Tibial nerve (tissue), 4 donors: ENCODE measurements around the gene S100PBP. TPM values are rescaled to one million over a fixed set of nuclear protein-coding genes. Genes with fewer than 3 reads are reported as not detected.
A peak's percentile ranks its signal among the peaks of the same experiment; 100 is the strongest.
"Not testable (repeated sequence)": the region's sequence is repeated elsewhere in the genome, so short reads cannot be mapped to it uniquely, and the experiment has no call there.

ENCODE experiments used
- DNase-seq, 2 donors: peaks; one replicate each; pipeline ENCODE4 v3.0.0-alpha.2; 2019; ENCODE audit warnings: low spot score in 2 of 2
- H3K27ac ChIP-seq, 4 donors: fragments of 200-600 bp; sonication (generic) in 3 of 4; one replicate each; pipeline ENCODE4 v1.5.1; 2017 to 2019; ENCODE audit warnings: mild to moderate bottlenecking in 1 of 4
- H3K27me3 ChIP-seq, 2 donors: fragments of 200-600 bp; sonication (generic) in 1 of 2; one replicate each; pipeline versions ENCODE4 v1.5.1 to v1.6.0; 2017 to 2019
- H3K36me3 ChIP-seq, 3 donors: fragments of 200-600 bp; sonication (generic); one replicate each; pipeline ENCODE4 v1.5.1; 2018 to 2019
- H3K4me1 ChIP-seq, 4 donors: fragments of 200-600 bp; sonication (generic) in 3 of 4; one replicate each; pipeline ENCODE4 v1.5.1; 2017 to 2019
- H3K4me3 ChIP-seq, 4 donors: fragments of 200-600 bp; sonication (generic) in 3 of 4; one replicate each; pipeline ENCODE4 v1.5.1; 2017 to 2019; ENCODE audit warnings: mild to moderate bottlenecking in 1 of 4, moderate library complexity in 1 of 4
- H3K9me3 ChIP-seq, 4 donors: fragments of 200-600 bp; sonication (generic) in 3 of 4; one replicate each; pipeline ENCODE4 v1.5.1; 2017 to 2019
- EP300 ChIP-seq, 2 donors: sonication (generic); formaldehyde crosslinking; IDR thresholded peaks; one replicate each; pipeline ENCODE4 v1.6.1; 2017; ENCODE audit warnings: antibody characterized with exemption in 2 of 2, mild to moderate bottlenecking in 1 of 2
- POLR2A ChIP-seq, 2 donors: fragments of 450-650 bp; IDR thresholded peaks; one replicate each; pipeline ENCODE4 v1.6.1; 2017; ENCODE audit warnings: antibody characterized with exemption in 2 of 2, mild to moderate bottlenecking in 2 of 2, moderate library complexity in 2 of 2
- WGBS, 2 donors: methylation state at CpG; one replicate each; pipeline ENCODE4 v1.1.5; 2018; 5-methylcytosine and 5-hydroxymethylcytosine counted together
- total RNA-seq, 4 donors: library from RNA; depleted of rRNA; stranded (reverse); fragments of >200 nt; gene quantifications; one replicate each; pipeline ENCODE4 v1.1.0, GENCODE V29; 2016
- TF ChIP-seq, protein P1 (sequence below), 5 experiments: fragments of 200-600 bp in 3 of 5; fragments of 450-650 bp in 2 of 5; sonication (generic) in 3 of 5; IDR thresholded peaks; one replicate each; pipeline ENCODE4 v1.5.1; 2016 to 2019; ENCODE audit warnings: antibody characterized with exemption in 5 of 5, mild to moderate bottlenecking in 3 of 5, moderate library complexity in 2 of 5

Gene S100PBP
- total RNA-seq, 4 donors from 2014 or later, result 24.0 to 55.5 (median 33.4) TPM

DNA sequence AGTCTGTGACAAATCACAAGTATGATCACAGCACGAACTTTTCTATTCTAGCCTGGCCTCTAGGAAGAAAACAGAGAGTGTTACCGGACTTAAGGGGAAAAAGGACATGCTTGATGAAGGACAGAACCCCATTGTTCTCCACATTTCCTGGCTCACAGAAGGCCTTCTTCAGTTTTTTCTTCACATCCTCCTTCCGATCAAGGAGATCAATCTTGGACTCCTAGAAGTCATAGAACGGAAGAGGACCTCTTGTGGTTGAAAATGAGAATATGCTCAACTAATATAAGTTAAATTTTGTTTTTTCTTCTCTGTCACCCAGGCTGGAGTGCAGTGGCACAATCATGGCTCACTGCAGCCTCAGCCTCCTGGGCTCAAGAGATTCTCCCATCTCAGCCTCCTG lies 30.6 kb upstream of the S100PBP start:
- H3K36me3 ChIP-seq, result peaks cover 0 to 87% (median 6%) of the 10 kb centered on the region in 3 donors

DNA sequence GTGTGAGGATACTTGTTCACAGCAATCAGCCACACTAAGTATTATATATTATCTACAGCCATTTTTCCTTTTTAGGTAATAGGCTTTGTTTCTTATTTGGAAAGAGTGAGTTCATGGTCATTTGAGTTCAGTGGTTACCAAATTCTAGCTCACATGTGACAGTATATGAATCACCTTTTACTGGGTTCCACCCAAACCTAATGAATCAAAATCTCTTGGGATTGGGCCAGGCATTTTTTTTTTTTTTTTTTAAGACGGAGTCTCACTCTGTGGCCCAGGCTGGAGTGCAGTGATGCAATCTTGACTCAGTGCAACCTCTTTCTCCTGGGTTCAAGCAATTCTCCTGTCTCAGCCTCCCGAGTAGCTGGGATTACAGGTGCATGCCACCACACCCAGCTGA lies 28.1 kb upstream of the S100PBP start:
- WGBS, 2 donors, result 71 to 74% methylated on average over 2 of the region's 2 CpGs
- H3K9me3 ChIP-seq, H3K4me1 ChIP-seq, H3K27me3 ChIP-seq, DNase-seq, H3K4me3 ChIP-seq: not testable (repeated sequence)
- peak overlapping the region in 1 of 4 donors; percentile 47 for H3K27ac ChIP-seq
- peaks cover 0 to 87% (median 0%) of the 10 kb centered on the region in 3 donors for H3K36me3 ChIP-seq

More for the DNA sequence above, 30.6 kb upstream of the S100PBP start:
- DNase-seq, result no peak
- TF ChIP-seq EP300 (IDR thresholded peaks at IDR 0.05) (no peak), POLR2A (IDR thresholded peaks at IDR 0.05) (no peak)
- TF ChIP-seq, protein P1, sequence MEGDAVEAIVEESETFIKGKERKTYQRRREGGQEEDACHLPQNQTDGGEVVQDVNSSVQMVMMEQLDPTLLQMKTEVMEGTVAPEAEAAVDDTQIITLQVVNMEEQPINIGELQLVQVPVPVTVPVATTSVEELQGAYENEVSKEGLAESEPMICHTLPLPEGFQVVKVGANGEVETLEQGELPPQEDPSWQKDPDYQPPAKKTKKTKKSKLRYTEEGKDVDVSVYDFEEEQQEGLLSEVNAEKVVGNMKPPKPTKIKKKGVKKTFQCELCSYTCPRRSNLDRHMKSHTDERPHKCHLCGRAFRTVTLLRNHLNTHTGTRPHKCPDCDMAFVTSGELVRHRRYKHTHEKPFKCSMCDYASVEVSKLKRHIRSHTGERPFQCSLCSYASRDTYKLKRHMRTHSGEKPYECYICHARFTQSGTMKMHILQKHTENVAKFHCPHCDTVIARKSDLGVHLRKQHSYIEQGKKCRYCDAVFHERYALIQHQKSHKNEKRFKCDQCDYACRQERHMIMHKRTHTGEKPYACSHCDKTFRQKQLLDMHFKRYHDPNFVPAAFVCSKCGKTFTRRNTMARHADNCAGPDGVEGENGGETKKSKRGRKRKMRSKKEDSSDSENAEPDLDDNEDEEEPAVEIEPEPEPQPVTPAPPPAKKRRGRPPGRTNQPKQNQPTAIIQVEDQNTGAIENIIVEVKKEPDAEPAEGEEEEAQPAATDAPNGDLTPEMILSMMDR (IDR thresholded peaks at IDR 0.05), result peak in 4 of 5 experiments; percentile 8 to 51 (median 33)
- H3K4me3 ChIP-seq, result no peak overlapping the region
- H3K27me3 ChIP-seq, result no peaks in the 10 kb centered on the region
- H3K9me3 ChIP-seq, result no peaks in the 10 kb centered on the region
- peak overlapping the region in 1 of 4 donors; percentile 33 for H3K27ac ChIP-seq
- 28 to 38% methylated on average over 4 of the region's 4 CpGs for WGBS, 2 donors
- H3K4me1 ChIP-seq, result peaks cover 0 to 10% (median 0%) of the 10 kb centered on the region in 4 donors

DNA sequence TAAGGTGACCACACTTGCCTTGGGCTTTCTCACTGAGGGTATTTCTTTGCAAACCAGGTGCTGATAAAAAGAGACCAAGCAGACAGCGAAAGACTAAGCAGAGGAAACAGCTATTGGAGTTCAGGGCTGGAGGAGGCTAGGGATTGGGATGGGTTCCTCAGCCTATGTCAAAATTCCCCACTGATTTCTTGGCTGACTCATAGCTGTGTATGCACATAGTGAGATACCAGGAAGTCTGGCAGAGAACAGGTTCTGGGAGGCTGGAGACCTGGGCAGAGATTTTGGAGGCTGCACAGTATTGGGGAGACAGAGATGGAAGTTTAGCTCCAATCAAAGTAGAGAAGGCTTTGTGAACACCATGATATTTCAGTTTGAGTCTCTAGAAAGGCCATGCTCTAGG lies 25.6 kb upstream of the S100PBP start:
- no peaks in the 10 kb centered on the region for H3K9me3 ChIP-seq
- H3K27me3 ChIP-seq, result no peaks in the 10 kb centered on the region
- 94 to 96% methylated on average over 1 of the region's 1 CpG for WGBS, 2 donors
- H3K36me3 ChIP-seq, result peaks cover 0 to 87% (median 3%) of the 10 kb centered on the region in 3 donors
- TF ChIP-seq, protein P1 (IDR thresholded peaks at IDR 0.05), result no peak
- TF ChIP-seq EP300 (IDR thresholded peaks at IDR 0.05), result no peak
- TF ChIP-seq POLR2A (IDR thresholded peaks at IDR 0.05), result no peak
- H3K27ac ChIP-seq, result no peak overlapping the region
- no peak for DNase-seq
- no peak overlapping the region for H3K4me3 ChIP-seq
- peaks cover 0 to 3% (median 0%) of the 10 kb centered on the region in 4 donors for H3K4me1 ChIP-seq

DNA sequence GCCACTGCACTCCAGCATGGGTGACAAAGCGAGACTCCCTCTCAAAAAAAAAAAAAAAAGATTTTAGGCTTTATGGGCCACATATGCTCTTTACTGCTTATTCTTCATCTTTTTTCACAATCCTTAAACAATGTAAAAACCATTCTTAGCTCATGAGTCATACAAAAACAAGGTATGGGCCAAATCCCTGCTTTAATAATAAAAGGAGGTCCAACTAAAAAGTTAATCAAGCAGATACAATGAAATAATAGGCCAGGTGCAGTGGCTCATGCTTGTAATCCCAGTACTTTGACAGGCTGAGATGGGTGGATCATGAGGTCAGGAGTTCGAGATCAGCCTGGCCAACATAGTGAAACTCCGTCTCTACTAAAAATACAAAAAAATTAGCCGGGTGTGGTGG lies 21.7 kb upstream of the S100PBP start:
- H3K27ac ChIP-seq, H3K9me3 ChIP-seq, H3K4me1 ChIP-seq, H3K27me3 ChIP-seq, DNase-seq, H3K4me3 ChIP-seq: not testable (repeated sequence)
- peaks cover 0 to 95% (median 10%) of the 10 kb centered on the region in 3 donors for H3K36me3 ChIP-seq
- 86 to 90% methylated on average over 4 of the region's 4 CpGs for WGBS, 2 donors

DNA sequence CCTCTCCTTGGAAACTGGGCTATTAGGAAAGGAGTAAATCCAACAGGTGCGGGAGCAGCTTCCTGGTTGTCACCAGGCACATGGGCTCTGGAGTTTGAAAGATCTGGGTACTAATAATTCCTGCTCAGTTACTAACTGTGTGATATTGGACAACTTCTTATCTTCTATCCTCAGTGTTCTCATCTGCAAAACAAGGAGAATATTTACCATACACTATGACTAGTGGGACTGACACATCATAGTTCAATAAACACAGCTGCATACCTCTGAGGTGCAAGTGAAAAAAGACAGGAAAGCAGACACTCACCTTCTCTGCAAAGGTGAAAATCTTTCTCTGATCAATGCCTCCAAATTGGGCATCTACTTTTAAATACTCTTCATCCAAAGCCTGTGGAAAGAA lies 20.0 kb upstream of the S100PBP start:
- Histone ChIP-seq H3K27ac (no peak overlapping the region), H3K4me3 (no peak overlapping the region), H3K9me3 (no peaks in the 10 kb centered on the region), H3K4me1 (no peaks in the 10 kb centered on the region), H3K36me3 (peaks cover 0 to 92% (median 10%) of the 10 kb centered on the region in 3 donors), H3K27me3 (no peaks in the 10 kb centered on the region)
- TF ChIP-seq, protein P1 (IDR thresholded peaks at IDR 0.05), result no peak
- TF ChIP-seq POLR2A (IDR thresholded peaks at IDR 0.05) (no peak), EP300 (IDR thresholded peaks at IDR 0.05) (no peak)
- WGBS, 2 donors, result 93 to 95% methylated on average over 1 of the region's 1 CpG
- no peak for DNase-seq

DNA sequence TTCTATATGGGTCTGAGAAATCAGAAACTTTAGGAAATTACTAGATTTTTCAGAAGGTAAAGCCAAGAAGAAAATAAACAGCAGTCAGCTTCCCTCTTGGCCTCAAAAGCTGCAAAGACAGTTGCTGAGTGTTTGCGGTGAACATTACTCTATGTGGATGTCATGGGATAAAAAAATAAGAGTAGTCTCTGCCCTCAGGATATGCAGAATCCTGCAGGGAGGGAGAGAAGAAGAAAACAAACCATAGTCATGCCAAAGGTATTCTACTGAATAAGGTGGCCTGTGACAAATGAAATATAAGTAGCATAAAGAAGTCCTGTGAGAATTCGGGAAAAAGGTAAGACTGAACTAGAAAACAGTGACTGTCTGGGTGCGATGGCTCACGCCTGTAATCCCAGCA lies 19.3 kb upstream of the S100PBP start:
- peaks cover 0 to 92% (median 10%) of the 10 kb centered on the region in 3 donors for H3K36me3 ChIP-seq
- 91 to 96% methylated on average over 4 of the region's 4 CpGs for WGBS, 2 donors

More for the DNA sequence above, 19.3 kb upstream of the S100PBP start:
- no peak for DNase-seq
- TF ChIP-seq, protein P1 (IDR thresholded peaks at IDR 0.05), result no peak
- TF ChIP-seq EP300 (IDR thresholded peaks at IDR 0.05) (no peak), POLR2A (IDR thresholded peaks at IDR 0.05) (no peak)
- Histone ChIP-seq H3K4me1 (no peaks in the 10 kb centered on the region), H3K27ac (no peak overlapping the region), H3K4me3 (no peak overlapping the region), H3K27me3 (no peaks in the 10 kb centered on the region), H3K9me3 (no peaks in the 10 kb centered on the region)
